Stimulated activated CD8-positive, alpha-beta memory T cell treated with anti-CD3 and anti-CD28 coated beads, Interleukin-15, amount 100 ng/mL, for 48 hours (primary cell): ENCODE measurements around the gene UGT1A8.

Source experiments
- DNase-seq, 2 donors: peaks; one replicate each; pipeline ENCODE4 v3.0.0-alpha.2; 2020; ENCODE audit warnings: low read depth in 2 of 2

UGT1A8 gene

DNA sequence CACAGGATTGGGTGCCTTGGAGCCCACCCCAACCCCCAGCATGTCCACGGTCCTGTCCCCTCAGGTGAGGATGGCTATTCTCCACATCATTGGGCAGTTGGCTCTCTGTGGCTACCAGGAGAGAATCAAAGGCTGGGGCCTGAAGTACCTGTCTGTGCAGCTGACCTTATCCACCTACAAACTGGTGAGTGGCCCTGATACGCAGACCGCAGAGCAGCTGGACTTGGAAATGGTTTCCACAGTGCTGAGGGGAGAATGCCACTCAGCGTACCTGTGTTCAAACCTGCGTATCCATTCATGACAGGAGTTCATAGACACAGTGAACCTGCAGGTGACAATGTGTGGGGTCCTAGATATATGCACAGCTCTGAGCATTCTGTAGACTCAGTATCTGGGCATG, 182.3 kb downstream of the UGT1A8 start:
- DNase-seq, result no peak

- DNase-seq, result no peak
Measured at GRCh38 chr2:233800208-233800607, 182.8 kb downstream of the UGT1A8 start.

GRCh38 chr2:233801357-233802131, 184.1 kb downstream of the UGT1A8 start:
- peak in 1 of 2 donors; percentile 15 for DNase-seq

- DNase-seq, result no peak
Measured at GRCh38 chr2:233802132-233802815, 184.8 kb downstream of the UGT1A8 start.

GRCh38 chr2:233803292-233803911, 186.0 kb downstream of the UGT1A8 start:
- no peak for DNase-seq

DNA sequence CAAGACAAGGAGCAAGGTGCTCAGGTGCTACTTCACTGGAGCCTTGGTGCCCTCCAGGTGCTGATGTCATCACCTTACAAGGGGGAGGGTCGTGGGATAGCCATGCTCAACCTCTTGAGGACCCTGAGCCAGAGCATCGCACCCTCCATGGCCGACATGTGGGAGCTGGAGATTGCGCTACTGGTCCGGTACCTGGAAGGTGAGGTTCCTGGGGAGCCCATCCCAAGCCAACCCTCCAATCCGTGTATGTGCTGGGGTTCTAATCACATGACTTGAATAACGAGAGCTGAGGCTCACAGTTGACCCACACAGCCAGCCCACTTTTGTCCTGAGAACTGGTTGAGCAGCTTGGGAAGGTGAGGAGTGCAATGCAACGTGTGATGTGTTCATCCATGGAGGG, 186.6 kb downstream of the UGT1A8 start:
- DNase-seq, result no peak

DNA sequence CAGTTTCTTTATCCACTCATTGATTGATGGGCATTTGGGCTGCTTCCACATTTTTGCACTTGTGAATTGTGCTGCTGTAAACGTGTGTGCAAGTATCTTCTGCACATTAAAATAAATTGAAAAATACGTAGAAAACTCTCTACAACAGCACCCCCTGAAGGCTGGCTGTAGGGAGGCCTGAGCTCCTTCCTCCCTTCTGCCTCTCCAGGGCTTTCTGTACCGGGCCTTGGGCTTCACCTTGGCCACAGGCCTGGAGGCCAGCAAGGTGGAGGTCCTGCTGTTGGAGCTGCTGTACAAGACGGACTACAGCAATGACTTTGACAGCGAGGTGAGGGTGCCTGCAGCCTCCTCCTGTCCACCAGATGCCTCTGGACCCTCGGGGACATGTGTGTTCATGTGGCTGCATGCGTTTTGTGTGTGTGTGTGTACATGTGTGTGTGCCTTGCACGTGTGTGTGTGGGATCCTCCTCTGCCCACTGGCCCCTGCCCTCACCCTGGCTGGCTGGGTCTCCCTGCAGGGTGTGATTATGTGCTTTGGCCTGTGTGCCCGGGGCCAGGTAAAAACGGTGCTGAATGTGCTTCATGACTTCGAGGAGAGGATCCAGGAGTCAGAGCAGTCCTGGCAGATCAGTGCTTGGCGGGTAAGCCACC, 189.9 kb downstream of the UGT1A8 start:
- no peak for DNase-seq

GRCh38 chr2:233807966-233808935, 190.8 kb downstream of the UGT1A8 start:
- DNase-seq, result no peak

GRCh38 chr2:233810385-233810784, 193.0 kb downstream of the UGT1A8 start:
- DNase-seq, result no peak

DNA sequence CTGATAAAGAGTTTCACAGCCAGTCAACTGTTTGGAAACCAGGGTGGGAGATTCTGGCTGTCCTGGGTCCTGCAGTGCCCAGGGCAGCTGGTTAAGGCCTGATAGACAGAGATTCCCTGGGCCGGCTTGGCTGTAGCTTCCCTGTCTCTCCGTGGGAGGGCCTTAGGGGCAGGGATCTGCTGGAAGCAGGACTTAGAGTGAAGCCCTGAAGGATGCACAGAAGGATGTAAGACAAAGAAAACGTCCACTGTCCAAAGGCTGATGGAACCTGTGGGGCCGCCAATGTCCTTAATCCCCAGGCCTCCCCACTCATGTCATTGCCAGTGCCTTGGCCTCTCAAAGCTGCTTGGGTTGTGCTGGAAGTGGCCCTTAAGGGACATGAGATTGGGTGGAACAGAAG, 193.7 kb downstream of the UGT1A8 start:
- DNase-seq, result no peak

GRCh38 chr2:233811732-233812131, 194.3 kb downstream of the UGT1A8 start:
- no peak for DNase-seq

GRCh38 chr2:233813236-233814055, 196.0 kb downstream of the UGT1A8 start:
- DNase-seq, result no peak

DNA sequence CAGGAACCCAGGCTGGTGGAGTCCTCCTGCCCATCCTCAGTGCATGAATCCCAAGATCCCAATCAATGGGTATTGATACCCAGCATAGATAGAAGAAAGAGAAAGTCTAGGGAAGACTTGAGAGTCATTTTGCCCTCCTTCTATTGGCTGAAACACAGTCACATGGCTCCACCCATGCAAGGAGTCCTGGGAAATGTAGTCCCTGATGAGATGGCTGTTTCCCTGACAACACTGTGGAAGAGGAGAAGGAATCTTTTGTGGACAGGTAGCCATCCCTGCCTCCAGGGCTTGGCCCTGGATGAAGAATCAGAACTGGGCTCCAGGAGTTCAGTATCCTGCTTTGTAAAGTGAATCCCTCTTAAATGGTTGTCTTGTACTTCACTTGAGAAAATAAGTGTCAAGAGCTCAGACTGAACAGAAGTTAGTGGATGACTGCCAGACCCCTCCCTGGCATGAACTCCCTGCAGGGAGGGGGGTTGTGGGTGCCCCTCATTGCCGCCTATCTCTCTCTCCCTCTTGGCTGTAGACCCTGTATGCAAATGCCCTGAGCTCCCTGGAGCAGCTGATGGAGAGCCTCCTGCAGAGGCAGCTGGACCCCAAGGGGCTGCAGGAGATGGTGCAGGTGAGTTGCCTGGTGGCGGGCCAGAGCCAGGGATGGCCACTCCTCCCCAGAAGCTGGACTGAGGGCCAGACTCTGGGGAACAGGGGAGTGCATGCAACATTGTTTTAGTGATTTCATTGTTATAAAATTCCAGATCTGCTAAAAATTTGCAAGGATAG, 196.8 kb downstream of the UGT1A8 start:
- DNase-seq, result no peak

DNA sequence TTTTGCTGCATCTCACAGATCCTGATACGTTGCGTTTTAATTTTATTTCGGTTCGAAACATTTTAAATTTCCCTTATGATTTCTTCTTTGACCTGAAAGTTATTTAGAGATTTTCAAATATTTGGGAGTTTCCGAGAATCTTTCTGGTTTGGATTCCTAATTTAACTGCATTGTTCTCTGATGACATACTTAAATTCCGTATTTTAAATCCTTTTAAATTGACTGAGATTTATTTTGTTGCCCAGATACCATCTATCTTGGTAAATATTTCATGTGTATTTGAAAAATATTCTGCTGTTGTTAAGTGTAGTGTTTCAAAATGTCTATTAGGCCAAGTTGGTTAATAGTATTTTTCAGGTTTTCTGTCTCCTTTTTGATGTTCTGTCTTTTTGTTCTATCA, 198.4 kb downstream of the UGT1A8 start:
- no peak for DNase-seq

DNA sequence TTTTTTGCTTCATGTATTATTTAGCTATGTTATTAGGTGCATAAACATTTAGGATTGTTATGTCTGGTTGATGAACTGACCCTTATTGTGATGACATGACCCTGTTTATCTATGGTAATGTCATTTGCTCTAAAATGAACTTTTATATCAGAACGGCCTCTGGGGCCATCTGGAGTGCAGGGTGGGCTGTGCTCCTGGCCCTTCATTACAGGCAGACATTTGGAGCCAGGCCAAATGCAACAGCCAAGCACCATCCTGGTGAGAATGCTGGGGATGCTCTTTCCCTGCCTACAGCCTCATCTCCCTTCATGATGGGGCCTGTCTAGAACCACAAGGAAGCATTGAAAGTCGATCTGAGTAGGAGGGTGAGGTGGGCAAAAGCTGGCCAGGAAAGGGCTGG, 198.9 kb downstream of the UGT1A8 start:
- DNase-seq, result no peak

DNA sequence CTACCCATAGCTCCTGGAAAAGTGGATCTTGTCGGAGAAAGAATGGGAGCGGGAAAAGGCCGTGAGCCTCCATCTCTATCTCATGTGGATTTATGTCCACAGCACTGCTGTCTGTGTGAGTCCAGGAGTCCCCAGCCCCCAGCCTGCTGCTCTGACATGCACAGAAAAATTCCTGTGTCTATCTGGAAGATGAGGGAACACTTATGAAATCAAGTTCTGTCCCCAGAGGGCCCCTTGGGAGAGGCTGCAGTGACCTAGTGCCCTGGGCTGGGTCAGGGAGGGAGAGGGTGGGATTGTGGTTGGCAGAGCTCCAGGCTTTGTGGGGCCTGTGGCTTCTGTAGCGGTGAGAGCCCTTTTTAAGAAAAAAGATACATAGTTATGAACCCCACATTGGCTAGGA, 199.3 kb downstream of the UGT1A8 start:
- no peak for DNase-seq

DNA sequence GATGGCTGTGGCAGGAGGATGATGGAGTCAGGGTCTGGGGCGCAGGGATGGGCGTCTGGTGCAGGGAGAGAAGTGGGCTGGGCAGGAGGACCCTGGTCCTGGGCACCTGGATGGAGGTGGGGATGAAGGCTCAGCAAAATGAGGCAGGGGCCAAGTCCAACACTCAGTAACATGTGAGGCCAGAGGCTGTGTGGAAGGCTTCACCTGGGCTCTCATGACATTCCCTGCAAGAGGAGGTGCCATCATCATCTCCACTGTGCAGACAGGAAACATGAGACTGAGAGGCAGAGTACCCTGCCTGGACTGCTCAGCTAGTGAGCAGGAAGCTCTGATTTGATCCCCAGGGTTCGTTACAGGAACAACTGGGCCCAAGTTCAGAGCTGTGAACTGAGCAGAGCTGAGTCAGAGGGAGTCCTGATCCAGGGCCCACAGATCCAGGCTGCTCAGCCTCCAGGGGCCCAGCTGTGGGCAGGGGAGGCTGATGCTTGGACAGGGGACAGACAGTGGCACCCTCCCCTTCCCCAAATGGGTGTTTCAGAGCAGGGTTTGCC, 200.0 kb downstream of the UGT1A8 start:
- DNase-seq, result no peak

DNA sequence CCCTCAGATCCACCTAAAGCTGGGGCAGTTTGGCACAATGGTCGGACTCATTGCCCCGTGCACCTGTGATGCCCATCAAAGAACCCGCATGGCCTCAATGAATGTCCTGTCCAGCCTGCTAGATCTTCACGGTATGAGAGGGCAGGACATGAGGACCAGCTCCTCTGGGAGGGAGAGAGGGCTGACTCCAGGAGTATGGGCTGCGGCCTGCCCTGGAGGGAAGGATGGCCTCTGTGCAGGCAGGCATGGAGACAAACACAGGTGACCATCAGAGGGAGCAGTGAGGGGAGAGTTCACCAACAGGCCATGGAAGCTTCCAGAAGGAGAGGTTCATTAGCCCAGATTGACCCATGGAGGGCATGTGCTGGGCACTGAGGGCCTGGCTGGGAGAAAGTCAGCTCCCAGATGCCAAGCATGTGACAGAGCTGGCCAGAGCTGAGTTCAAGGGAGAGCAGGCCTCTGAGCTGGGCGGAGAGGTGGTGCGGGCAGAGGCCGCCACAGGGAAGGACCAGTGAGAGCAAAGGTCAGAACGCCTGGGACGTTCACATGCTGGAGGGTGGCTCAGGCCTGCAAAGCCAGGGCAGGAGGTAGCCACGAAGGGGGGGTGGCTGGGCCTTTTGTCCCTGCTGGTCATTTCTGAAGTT, 200.7 kb downstream of the UGT1A8 start:
- DNase-seq, result no peak
